ENCODE measurements around the gene PARP3.

The PARP3 gene

DNA sequence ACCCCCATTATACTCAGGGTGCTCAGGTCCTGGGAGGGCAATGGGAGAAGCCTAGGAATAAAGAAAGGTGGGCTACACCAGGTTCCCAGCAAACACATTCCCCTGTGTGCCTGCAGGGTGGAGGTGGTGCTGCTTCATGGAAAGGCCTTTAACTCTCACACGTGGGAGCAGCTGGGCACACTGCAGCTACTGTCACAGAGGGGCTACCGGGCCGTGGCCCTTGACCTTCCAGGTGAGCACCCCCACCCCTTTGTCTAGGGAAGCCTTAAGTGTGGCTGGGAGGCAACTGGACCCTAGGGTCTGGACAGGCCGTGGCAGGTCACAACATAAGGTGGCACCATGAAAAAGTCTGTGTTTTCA is 36.0 kb downstream of the PARP3 start:
- H3K4me3 ChIP-seq (ENCODE audit: low read depth, low read length): no peak overlapping the region
- DNase-seq (ENCODE audit: low read depth): no peak
- TF ChIP-seq, protein P1, sequence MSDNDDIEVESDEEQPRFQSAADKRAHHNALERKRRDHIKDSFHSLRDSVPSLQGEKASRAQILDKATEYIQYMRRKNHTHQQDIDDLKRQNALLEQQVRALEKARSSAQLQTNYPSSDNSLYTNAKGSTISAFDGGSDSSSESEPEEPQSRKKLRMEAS (IDR thresholded peaks at IDR 0.05; ENCODE audit: low read depth, low read length): no peak
- TF ChIP-seq CTCF (IDR thresholded peaks at IDR 0.05; ENCODE audit: low read depth, low read length): no peak
- TF ChIP-seq MYC (IDR thresholded peaks at IDR 0.05; ENCODE audit: low read depth, low read length): no peak
- no peak for TF ChIP-seq POLR2A (IDR thresholded peaks at IDR 0.05; ENCODE audit: extremely low read depth, insufficient read length)

GRCh38 chr3:51980253-51980652 is 38.1 kb downstream of the PARP3 start:
- no peak overlapping the region for H3K4me3 ChIP-seq (ENCODE audit: low read depth, low read length)
- no peak for TF ChIP-seq POLR2A (IDR thresholded peaks at IDR 0.05; ENCODE audit: extremely low read depth, insufficient read length)
- TF ChIP-seq, protein P1 (IDR thresholded peaks at IDR 0.05; ENCODE audit: low read depth, low read length): no peak
- no peak for TF ChIP-seq MYC (IDR thresholded peaks at IDR 0.05; ENCODE audit: low read depth, low read length)
- no peak for TF ChIP-seq CTCF (IDR thresholded peaks at IDR 0.05; ENCODE audit: low read depth, low read length)
- DNase-seq (ENCODE audit: low read depth): no peak

DNA sequence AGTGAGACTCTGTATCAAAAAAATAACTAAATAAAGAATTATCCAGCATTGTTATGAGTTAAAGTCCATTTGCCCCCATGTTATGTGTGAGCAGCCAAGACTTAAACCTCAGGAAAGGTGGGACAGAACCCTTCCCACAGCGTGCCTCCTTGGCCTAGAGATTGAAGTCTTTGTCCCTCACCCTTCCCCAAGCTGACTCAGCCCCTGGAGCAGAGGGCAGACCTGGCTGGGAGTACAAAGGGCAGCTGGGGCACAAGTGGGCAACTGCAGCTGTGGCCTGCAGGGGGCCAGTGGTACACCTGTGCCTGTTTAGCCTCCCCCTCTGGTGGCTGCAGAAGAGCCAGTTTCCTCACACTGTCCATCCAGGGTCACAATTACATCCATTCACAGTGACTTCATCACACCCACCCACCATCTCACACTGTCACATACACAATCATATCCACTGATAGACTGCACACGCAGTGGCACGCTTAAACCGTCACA is 40.2 kb downstream of the PARP3 start:
- no peak for TF ChIP-seq MYC (IDR thresholded peaks at IDR 0.05; ENCODE audit: low read depth, low read length)
- peak; percentile 54 for TF ChIP-seq CTCF (IDR thresholded peaks at IDR 0.05; ENCODE audit: low read depth, low read length)

DNA sequence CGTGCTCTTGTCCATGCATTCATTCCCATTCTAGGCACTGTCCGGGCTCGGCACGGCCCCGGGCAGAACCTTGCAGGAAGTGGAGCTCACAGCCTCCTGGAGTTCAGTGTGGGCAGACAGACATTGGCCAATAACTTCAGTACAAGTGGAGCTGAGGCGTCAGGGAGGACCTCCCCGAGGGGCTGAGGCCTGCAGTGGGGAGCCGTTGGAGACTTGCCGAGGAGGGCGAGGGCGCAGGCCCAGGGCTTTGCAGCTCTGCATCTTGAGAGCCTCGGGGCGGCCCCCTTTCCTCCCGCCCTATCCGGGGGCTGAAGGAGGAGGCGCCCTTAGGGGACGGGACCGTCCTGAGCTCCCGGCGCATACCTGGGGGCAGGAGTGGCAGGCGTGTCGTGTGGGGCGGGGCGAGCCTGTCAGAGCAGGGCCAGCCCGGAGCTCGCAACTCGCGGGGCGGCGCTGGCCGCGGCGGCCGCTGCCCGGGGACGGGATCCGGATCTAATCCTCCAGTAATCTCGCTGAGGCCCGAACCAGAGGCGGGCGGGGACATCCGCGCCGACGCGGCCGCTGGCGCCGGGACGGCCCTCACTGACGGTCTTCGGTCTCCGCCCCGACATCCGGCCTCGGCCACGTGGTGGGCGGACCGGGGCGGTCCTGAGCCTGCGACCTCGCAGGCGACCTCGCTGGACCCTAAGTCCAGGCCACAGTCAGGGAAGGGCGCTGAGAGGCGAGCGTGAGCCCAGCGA is 40.8 kb downstream of the PARP3 start, which contains the start of gene ACY1:
ACY1 (plus strand) TSS at position 698 of the 740 bp plus-strand sequence. CDS start 530 bp downstream, outside the sequence.
- TF ChIP-seq, protein P1 (IDR thresholded peaks at IDR 0.05; ENCODE audit: low read depth, low read length): peak; percentile 98
- TF ChIP-seq POLR2A (IDR thresholded peaks at IDR 0.05; ENCODE audit: extremely low read depth, insufficient read length): peak; percentile 82
- no peak for TF ChIP-seq CTCF (IDR thresholded peaks at IDR 0.05; ENCODE audit: low read depth, low read length)
- peak; percentile 97 for TF ChIP-seq MYC (IDR thresholded peaks at IDR 0.05; ENCODE audit: low read depth, low read length)
- peak within 1 kb of the TSS; percentile 80 for H3K4me3 ChIP-seq (ENCODE audit: low read depth, low read length)
- peak; percentile 95 for DNase-seq (ENCODE audit: low read depth)

More for the DNA sequence above, 40.2 kb downstream of the PARP3 start:
- peak overlapping the region; percentile 75 for H3K4me3 ChIP-seq (ENCODE audit: low read depth, low read length)
- DNase-seq (ENCODE audit: low read depth): peak; percentile 78

- H3K4me3 ChIP-seq (ENCODE audit: low read depth, low read length): peak overlapping the region; percentile 80
- TF ChIP-seq POLR2A (IDR thresholded peaks at IDR 0.05; ENCODE audit: extremely low read depth, insufficient read length) (no peak), CTCF (IDR thresholded peaks at IDR 0.05; ENCODE audit: low read depth, low read length) (no peak), MYC (IDR thresholded peaks at IDR 0.05; ENCODE audit: low read depth, low read length) (no peak)
- TF ChIP-seq, protein P1 (IDR thresholded peaks at IDR 0.05; ENCODE audit: low read depth, low read length): no peak
- DNase-seq (ENCODE audit: low read depth): no peak
Observed at GRCh38 chr3:51983578-51984268, 41.6 kb downstream of the PARP3 start.

All from NB4 (cell line).